B cell (primary cell): ENCODE results near the gene GSX2.

ENCODE experiments used
- EZH2 ChIP-seq: IDR thresholded peaks from 2 replicates; pipeline ENCODE4 v1.6.1; 2012; ENCODE audit warnings: borderline replicate concordance, low read depth, mild to moderate bottlenecking, moderate library complexity, low read length; ENCODE audit not compliant: insufficient read depth, poor library complexity, severe bottlenecking
- TF ChIP-seq, protein P1 (sequence below): fragments of 200-600 bp; IDR thresholded peaks from one replicate; pipeline ENCODE4 v1.8.0; 2022; ENCODE audit warnings: antibody characterized with exemption, mild to moderate bottlenecking

GRCh38 chr4:54061873-54062272, 38.1 kb upstream of the GSX2 start:
- TF ChIP-seq, protein P1, sequence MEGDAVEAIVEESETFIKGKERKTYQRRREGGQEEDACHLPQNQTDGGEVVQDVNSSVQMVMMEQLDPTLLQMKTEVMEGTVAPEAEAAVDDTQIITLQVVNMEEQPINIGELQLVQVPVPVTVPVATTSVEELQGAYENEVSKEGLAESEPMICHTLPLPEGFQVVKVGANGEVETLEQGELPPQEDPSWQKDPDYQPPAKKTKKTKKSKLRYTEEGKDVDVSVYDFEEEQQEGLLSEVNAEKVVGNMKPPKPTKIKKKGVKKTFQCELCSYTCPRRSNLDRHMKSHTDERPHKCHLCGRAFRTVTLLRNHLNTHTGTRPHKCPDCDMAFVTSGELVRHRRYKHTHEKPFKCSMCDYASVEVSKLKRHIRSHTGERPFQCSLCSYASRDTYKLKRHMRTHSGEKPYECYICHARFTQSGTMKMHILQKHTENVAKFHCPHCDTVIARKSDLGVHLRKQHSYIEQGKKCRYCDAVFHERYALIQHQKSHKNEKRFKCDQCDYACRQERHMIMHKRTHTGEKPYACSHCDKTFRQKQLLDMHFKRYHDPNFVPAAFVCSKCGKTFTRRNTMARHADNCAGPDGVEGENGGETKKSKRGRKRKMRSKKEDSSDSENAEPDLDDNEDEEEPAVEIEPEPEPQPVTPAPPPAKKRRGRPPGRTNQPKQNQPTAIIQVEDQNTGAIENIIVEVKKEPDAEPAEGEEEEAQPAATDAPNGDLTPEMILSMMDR: no peak
- no peak for TF ChIP-seq EZH2
